Measurements from ENCODE around the gene PHKG1.
"Not testable (repeated sequence)": the region's sequence is repeated elsewhere in the genome, so short reads cannot be mapped to it uniquely, and the experiment has no call there.

PHKG1 gene

DNA sequence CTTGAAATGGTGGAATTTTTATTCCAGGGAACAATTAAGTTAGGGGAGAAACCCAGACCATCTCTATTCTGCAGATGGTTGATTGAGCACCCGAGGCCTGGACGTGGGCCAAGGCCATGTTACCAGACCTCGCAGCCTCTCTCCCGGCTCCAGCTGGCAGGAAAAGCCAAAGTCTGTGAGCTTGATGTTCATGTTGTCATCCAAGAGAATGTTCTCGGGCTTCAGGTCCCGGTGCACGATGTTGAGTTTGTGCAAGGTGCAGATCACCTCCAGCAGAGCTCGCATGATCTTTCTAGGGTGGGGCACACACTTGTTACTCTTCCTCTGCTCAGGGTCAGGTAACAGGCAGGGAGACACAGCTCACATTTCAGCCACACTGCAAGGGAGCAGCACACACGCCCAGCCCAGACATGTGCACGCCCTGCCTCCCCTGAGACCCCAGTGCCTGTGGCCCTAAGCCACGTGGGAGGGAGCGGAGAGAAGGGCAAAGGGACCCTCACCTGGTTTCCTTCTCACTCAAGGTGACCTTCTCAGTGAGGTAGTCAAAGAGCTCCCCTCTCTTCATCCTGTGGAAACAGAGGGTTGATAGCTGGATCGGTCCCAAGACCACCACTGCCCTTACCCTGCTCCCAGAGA, 9.5 kb downstream of the PHKG1 start:
- DNase-seq (ENCODE audit: low read depth, low spot score) = no peak
- CTCF ChIA-PET = interaction anchor here (0.6 to 3.1 kb wide), 4 partner anchors 9 to 488 kb away, joined by 3 to 26 read pairs (median 4); partner anchors contain the start of gene PHKG1
- H3K4me3 ChIP-seq (ENCODE audit: low read depth, low read length) = no peak overlapping the region
- TF ChIP-seq, protein P1, sequence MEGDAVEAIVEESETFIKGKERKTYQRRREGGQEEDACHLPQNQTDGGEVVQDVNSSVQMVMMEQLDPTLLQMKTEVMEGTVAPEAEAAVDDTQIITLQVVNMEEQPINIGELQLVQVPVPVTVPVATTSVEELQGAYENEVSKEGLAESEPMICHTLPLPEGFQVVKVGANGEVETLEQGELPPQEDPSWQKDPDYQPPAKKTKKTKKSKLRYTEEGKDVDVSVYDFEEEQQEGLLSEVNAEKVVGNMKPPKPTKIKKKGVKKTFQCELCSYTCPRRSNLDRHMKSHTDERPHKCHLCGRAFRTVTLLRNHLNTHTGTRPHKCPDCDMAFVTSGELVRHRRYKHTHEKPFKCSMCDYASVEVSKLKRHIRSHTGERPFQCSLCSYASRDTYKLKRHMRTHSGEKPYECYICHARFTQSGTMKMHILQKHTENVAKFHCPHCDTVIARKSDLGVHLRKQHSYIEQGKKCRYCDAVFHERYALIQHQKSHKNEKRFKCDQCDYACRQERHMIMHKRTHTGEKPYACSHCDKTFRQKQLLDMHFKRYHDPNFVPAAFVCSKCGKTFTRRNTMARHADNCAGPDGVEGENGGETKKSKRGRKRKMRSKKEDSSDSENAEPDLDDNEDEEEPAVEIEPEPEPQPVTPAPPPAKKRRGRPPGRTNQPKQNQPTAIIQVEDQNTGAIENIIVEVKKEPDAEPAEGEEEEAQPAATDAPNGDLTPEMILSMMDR (IDR thresholded peaks at IDR 0.05; ENCODE audit: insufficient read depth, low read length, missing control alignments) = no peak
- POLR2A ChIA-PET = no interaction called here

DNA sequence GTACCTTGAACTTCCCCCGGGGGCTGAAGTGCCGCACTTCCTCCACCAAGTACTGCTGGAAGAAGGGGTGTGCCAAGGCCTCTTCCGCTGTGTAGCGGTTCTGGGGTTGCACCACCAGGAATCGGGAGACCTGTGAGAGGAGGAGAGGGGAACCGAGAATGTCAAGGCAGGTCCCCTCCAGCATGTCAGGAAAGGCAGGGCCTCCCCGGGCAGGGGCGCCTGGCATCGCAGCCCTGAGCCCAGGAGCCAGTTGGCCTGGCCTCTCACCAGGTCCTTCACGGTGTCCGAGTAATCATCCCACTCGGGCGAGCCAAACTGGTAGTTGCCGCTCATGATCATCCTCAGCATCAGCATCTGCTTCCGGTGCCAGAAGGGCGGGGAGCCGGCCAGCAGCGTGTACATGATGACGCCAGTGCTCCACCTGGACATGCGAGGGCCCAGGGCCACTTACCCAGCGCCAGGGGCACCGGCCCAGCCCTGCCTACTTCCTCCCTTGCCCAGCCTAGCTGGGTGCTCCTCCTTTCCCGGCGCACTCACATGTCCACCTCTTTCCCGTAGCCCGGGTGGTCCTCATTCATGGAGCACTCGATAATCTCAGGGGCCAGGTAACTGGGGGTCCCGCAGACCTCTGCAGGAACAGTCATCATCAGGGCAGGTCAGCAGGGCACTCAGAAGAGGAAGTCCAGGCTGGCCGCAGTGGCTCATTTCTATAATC, 11.0 kb downstream of the PHKG1 start:
- no peak overlapping the region for H3K4me3 ChIP-seq (ENCODE audit: low read depth, low read length)
- no peak for DNase-seq (ENCODE audit: low read depth, low spot score)
- ChIA-PET POLR2A (no interaction called here), CTCF (interaction anchor here (1.4 kb wide), 1 partner anchor 82 kb away, joined by 4 read pairs; no protein-coding TSS in a partner anchor)
- TF ChIP-seq, protein P1 (IDR thresholded peaks at IDR 0.05; ENCODE audit: insufficient read depth, low read length, missing control alignments) = no peak

DNA sequence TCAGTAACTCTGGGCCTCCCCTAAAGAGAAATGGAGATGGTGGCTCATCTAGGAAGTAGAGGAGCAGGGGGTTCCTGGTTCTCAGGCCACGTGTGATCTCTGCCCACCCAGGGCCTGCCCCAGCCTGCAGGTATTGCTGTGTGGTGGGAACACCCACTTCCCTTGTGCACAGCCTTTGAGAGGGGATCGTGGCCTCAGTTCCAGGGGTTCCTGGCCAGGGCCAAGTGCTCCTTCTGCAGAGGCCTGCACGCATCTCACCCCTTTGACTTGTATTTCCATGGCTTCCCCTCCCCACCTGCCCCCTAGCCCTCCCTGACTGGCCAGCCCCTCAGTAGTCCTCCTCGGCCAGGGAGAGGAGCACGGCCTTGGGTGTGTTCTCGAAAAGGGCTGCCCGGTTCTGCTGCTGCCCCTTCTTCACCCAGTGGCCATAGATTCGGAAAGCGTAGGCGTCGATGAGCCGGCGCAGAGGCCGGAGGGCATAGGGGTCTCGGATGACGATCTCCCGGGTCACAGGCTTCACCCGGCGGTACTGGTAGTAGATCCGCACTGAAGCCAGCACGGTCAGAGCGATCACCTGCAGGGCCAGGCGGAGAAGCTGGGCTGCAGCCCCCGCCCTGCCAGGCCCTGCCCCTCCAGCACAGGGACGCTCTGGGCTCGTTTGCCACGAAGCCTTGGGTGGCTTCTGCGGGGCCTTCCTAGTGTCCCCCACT, 11.9 kb downstream of the PHKG1 start:
- CTCF ChIA-PET; DNase-seq (ENCODE audit: low read depth, low spot score); H3K4me3 ChIP-seq (ENCODE audit: low read depth, low read length): not testable (repeated sequence)
- POLR2A ChIA-PET = interaction anchor here (0.6 to 1.7 kb wide), 2 partner anchors 12 to 22 kb away, joined by 4 to 6 read pairs; partner anchors contain the start of gene PHKG1

DNA sequence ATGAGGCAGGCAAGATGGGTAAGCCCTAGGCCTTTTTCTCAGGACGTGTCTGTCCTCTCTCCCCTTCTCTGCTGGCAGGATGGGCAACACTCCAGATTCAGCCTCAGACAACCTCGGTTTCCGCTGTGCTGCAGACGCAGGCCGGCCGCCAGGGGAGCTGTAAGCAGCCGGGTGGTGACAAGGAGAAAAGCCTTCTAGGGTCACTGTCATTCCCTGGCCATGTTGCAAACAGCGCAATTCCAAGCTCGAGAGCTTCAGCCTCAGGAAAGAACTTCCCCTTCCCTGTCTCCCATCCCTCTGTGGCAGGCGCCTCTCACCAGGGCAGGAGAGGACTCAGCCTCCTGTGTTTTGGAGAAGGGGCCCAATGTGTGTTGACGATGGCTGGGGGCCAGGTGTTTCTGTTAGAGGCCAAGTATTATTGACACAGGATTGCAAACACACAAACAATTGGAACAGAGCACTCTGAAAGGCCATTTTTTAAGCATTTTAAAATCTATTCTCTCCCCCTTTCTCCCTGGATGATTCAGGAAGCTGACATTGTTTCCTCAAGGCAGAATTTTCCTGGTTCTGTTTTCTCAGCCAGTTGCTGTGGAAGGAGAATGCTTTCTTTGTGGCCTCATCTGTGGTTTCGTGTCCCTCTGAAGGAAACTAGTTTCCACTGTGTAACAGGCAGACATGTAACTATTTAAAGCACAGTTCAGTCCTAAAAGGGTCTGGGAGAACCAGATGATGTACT, 13.1 kb downstream of the PHKG1 start:
- POLR2A ChIA-PET = interaction anchor here (0.6 to 1.7 kb wide), 4 partner anchors 13 to 26 kb away, joined by 3 to 6 read pairs (median 4); partner anchors contain the start of gene PHKG1
- CTCF ChIA-PET = interaction anchor here (1.0 to 3.1 kb wide), 5 partner anchors 10 to 440 kb away, joined by 3 to 15 read pairs (median 4); partner anchors contain the start of genes PHKG1 and SUMF2
- no peak for DNase-seq (ENCODE audit: low read depth, low spot score)

DNA sequence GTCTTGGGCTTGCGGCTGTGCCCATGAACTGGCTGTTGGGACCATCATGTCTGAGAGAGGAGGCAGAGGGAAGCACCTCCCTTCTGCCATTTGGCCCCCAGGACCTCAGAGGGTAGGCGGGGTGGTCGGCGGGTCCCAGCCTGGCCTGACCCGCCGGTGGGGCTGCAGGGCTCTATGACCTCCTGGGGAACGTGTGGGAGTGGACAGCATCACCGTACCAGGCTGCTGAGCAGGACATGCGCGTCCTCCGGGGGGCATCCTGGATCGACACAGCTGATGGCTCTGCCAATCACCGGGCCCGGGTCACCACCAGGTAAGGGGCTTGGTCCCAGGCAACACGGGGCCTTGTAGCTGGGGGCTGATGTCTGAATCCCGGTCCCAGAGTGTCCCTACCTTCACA, 14.6 kb downstream of the PHKG1 start:
- ChIA-PET CTCF (interaction anchor here (0.7 to 3.1 kb wide), 5 partner anchors 8 to 437 kb away, joined by 3 to 15 read pairs (median 5); partner anchors contain the start of gene SUMF2), POLR2A (interaction anchor here (0.7 to 1.0 kb wide), 2 partner anchors 13 to 23 kb away, joined by 3 to 4 read pairs; no protein-coding TSS in a partner anchor)
- TF ChIP-seq, protein P1 (IDR thresholded peaks at IDR 0.05; ENCODE audit: insufficient read depth, low read length, missing control alignments) = no peak
- H3K4me3 ChIP-seq (ENCODE audit: low read depth, low read length) = no peak overlapping the region
- DNase-seq (ENCODE audit: low read depth, low spot score) = no peak

More for the DNA sequence above, 13.1 kb downstream of the PHKG1 start:
- TF ChIP-seq, protein P1 (IDR thresholded peaks at IDR 0.05; ENCODE audit: insufficient read depth, low read length, missing control alignments) = no peak
- no peak overlapping the region for H3K4me3 ChIP-seq (ENCODE audit: low read depth, low read length)

DNA sequence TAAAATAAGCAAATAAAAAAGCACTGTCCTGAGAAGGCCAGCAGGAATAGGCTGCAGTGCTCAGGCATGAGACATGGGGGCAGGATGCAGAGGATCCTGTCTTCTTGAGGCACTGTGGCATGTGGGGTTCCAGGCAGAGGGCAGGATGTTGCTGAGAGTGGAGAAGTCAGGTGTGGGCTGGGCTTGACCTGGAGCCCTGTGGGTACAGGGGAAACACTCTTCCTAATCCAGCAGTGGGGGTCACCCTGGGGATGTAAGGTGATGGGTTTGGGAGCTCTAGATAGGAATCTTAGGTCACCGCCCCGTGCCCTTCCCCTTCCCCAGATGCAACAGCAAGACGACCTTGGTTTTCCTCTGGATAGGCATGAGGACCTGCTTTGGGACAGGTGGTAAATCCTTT, 15.1 kb downstream of the PHKG1 start:
- TF ChIP-seq, protein P1 (IDR thresholded peaks at IDR 0.05; ENCODE audit: insufficient read depth, low read length, missing control alignments) = no peak
- no peak for DNase-seq (ENCODE audit: low read depth, low spot score)
- ChIA-PET CTCF (interaction anchor here (0.6 to 3.1 kb wide), 6 partner anchors 13 to 436 kb away, joined by 3 to 15 read pairs (median 4); partner anchors contain the start of genes PHKG1 and SUMF2), POLR2A (interaction anchor here (1.0 kb wide), 1 partner anchor 13 kb away, joined by 3 read pairs; no protein-coding TSS in a partner anchor)
- no peak overlapping the region for H3K4me3 ChIP-seq (ENCODE audit: low read depth, low read length)
